GM10847 (cell line): ENCODE results near the gene TGFBR3.

ENCODE experiments used
- POLR2A ChIP-seq: IDR thresholded peaks from 2 replicates; pipeline ENCODE4 v1.6.1; 2011; ENCODE audit not compliant: insufficient read length; ENCODE audit errors: extremely low read depth

The TGFBR3 gene

DNA sequence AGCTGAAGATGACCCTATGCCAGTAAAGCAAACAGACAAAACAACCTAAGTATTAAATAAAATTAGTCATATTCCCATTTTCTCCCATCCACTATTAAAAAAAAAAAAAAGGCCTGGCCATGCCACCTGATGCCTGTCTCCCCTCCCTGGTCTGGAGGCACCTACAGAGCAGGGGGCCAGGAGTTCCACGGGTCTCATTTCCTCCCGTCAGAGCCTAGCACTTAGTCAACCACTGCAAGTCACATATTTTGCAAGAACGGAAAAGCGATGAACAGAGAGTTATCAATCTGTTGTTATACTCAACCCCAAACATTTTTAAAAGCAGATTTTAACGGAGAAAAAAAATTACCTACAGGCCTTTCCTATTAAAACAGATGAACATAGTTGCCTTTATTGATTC, 59.3 kb downstream of the TGFBR3 start:
- TF ChIP-seq POLR2A = no peak

GRCh38 chr1:91826248-91826647, 59.7 kb downstream of the TGFBR3 start:
- no peak for TF ChIP-seq POLR2A

DNA sequence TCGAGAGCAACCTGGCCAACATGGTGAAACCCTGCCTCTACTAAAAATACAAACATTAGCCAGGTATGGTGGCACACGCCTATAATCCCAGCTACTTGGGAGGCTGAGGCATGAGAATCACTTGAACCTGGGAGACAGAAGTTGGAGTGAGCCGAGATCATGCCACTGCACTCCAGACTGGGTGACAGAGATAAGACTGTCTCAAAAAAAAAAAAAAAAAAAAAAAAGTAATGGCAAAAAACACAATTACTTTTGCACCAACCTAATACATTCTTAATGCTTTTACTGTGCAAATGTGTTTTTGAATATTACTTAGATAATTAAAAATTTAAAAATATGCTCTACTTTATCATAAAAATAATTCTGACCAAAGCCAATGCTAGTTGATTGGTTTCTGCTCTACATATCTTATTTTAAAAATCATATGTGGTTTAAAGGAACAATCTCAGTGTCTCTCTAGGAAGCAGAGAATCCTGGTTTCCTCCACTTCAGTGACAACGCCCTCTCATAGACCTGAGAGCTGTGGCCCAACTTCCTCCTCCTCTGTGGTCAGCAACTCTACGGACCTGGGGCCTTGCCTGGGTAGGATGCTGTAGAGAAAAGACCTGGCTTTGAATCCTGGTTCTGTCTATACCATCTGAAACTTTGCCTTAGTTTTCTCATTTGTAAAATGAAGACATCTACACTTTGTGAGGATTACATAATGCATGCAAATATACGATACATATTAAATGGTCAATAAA, 64.7 kb downstream of the TGFBR3 start:
- TF ChIP-seq POLR2A = no peak

- TF ChIP-seq POLR2A = no peak
Measured at GRCh38 chr1:91819038-91819788, 66.7 kb downstream of the TGFBR3 start.

GRCh38 chr1:91818713-91818975, 67.3 kb downstream of the TGFBR3 start:
- TF ChIP-seq POLR2A = no peak

GRCh38 chr1:91817211-91817905, 68.6 kb downstream of the TGFBR3 start:
- TF ChIP-seq POLR2A = no peak

DNA sequence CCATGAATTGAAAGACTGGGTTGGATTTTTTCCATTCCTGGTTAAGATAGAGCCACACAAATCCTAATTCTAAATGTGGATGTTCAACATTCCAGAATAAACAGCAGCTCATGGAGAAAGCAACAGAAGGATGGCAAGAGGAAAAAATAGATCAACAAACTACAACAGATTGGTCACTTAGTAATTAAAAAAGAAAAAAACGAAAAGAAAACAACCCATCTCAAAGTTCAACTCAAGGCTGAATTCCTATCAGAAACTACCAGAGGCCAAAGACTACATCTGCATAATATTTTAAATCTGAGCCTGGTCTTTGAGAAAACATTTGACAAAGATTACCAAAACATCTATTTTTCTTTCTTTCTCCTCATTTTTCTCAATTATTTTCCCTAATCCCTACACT, 69.9 kb downstream of the TGFBR3 start:
- no peak for TF ChIP-seq POLR2A

GRCh38 chr1:91814448-91814847, 71.5 kb downstream of the TGFBR3 start:
- TF ChIP-seq POLR2A = no peak

- no peak for TF ChIP-seq POLR2A
Measured at GRCh38 chr1:91813813-91814212, 72.1 kb downstream of the TGFBR3 start.

GRCh38 chr1:91811363-91812025, 74.5 kb downstream of the TGFBR3 start:
- no peak for TF ChIP-seq POLR2A

- no peak for TF ChIP-seq POLR2A
Measured at GRCh38 chr1:91809317-91809716, 76.6 kb downstream of the TGFBR3 start.

DNA sequence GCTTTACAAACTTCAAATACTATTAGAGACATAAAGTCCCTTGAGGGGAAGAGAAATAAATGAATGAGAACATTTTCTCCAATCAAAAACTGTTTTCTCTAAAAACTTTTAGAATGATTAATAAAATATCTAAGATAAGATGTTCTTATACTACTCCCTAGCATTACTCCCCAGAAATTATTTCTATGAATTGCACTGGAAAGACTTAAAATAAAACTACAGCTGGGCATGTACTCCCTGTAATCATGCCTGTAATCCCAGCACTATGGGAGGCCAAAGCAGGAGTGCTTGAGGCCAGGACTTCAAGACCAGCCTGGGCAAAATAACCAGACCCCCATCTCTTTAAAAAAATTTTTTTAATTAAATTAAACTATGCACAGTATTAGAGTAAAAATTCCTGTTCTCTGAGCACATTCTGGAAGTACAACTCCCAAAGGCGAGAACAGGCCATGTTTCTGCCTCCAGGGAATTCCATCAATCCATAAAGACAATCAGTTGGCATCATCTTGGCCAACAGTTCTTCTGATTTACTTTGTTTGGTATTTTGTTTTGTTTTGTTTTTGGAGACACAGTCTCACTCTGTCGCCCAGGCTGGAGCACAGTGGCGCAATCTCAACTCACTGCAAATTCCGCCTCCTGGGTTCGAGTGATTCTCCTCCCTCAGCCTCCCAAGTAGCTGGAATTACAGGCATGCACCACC, 77.9 kb downstream of the TGFBR3 start:
- TF ChIP-seq POLR2A = no peak

DNA sequence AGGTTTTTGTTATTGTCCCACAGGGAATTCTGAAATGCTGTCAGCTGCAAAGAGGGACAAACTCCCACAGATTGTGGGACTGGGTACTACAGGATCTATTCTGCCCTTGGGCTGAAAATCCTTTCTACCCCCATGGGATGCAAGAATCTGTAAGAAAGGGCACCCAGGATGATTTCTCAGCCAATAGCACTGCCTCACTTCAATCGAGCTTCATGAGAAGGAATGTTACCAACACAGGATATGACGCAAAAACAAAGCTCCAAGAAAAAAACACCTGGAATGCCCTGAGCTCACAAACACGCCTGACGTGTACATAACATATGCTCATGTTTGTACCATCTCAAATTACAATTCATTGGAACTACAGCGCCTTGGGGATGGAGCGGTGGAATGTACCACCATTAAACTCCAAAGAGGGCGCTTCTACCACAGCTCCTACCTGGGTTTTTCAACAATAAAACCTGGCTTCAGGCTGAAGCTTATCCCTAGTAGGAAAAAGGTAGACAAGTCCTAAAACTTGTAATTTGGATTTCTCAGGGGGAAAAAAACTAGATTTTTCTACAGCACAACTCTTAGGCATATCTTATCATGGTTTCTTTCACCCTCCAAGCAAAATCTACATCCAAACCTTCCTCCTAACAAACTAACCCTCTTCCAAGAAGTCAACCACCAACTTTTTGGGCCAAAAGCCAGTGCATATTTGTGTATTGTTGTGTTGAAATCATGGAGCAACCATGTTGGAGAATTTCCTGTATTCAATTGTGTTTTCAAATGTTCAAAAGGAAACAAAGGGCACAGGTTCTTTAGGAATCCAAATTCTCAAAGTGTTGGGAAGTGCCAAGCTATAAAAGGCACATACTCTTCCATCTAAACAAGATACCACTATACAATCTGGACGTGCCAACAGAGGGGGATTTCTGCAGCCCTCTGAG, 78.9 kb downstream of the TGFBR3 start:
- no peak for TF ChIP-seq POLR2A

DNA sequence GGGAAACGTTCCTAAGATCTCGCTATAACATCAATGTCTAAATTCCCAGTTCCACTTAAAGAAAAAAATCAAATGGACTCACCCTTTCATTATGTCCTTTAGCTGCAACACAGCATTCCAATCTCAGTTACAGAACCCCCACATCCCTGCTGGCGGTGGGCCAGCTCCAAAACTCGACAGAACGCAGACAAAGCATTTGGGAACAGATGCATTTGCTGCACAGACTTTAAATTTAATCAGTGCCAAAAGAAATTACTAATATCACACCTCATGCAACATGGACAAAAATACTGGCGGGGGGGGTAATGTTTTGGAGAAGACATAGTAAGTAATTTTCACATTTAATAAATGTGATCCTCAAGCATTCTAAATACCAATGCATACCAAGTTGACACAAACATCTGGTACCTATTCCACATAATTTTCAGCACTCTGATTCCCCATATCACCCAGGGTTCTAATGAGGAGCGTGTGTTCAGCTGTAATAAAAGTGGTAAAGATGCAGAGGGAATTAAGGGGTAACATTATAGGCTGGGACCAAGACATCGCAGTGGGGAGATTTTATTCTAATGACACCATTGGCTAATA, 79.7 kb downstream of the TGFBR3 start:
- no peak for TF ChIP-seq POLR2A

- TF ChIP-seq POLR2A = no peak
Measured at GRCh38 chr1:91805311-91805801, 80.6 kb downstream of the TGFBR3 start.
